Keratinocyte (primary cell): ENCODE data around the gene PTN. TPM values are rescaled to one million over a fixed set of nuclear protein-coding genes. Genes with fewer than 3 reads are reported as not detected.

Source experiments
- DNase-seq: peaks from one replicate; pipeline ENCODE4 v3.0.0-alpha.2; 2011; ENCODE audit warnings: low read depth, missing footprints, low spot score
- FAIRE-seq: peaks from 2 replicates; lab custom pipeline; 2011; peaks lifted over from hg19 to GRCh38; lab: Jason Lieb, UNC
- H2AFZ ChIP-seq: 2 replicates; pipeline ENCODE4 v1.6.0; 2012; ENCODE audit warnings: low read length, control low read depth, inconsistent platforms; ENCODE audit not compliant: control insufficient read depth
- H3K27ac ChIP-seq: 2 replicates; pipeline ENCODE4 v1.5.1; 2011; ENCODE audit warnings: low read length; ENCODE audit not compliant: control insufficient read depth, insufficient read depth
- H3K27me3 ChIP-seq: 3 replicates; pipeline ENCODE4 v1.6.0; 2011; ENCODE audit warnings: low read length; ENCODE audit not compliant: control insufficient read depth, insufficient read depth; ENCODE audit errors: extremely low read depth
- H3K36me3 ChIP-seq, 2 experiments: 2 replicates in 1 of 2; 3 replicates in 1 of 2; pipeline ENCODE4 v1.5.1; 2011; ENCODE audit warnings: low read length in 2 of 2, mild to moderate bottlenecking in 1 of 2; ENCODE audit not compliant: control insufficient read depth in 2 of 2, insufficient read depth in 2 of 2; ENCODE audit errors: extremely low read depth in 1 of 2
- H3K4me1 ChIP-seq: 3 replicates; pipeline ENCODE4 v1.5.1; 2011; ENCODE audit warnings: low read length; ENCODE audit not compliant: control insufficient read depth, insufficient read depth; ENCODE audit errors: extremely low read depth
- H3K4me2 ChIP-seq: 3 replicates; pipeline ENCODE4 v1.6.0; 2011; ENCODE audit warnings: low read depth, low read length; ENCODE audit not compliant: control insufficient read depth, insufficient read depth; ENCODE audit errors: extremely low read depth
- H3K4me3 ChIP-seq, 3 experiments: fragments of 200-600 bp in 1 of 3; sonication (generic) in 1 of 3; 2 replicates in 2 of 3; 3 replicates in 1 of 3; pipeline ENCODE4 v1.5.1; 2011 to 2016; ENCODE audit warnings: low read length in 3 of 3, mild to moderate bottlenecking in 3 of 3, control low read depth in 2 of 3, inconsistent platforms in 1 of 3, low read depth in 1 of 3, mixed read lengths in 1 of 3, mixed run types in 1 of 3, moderate library complexity in 1 of 3; ENCODE audit not compliant: control insufficient read depth in 2 of 3, insufficient read depth in 2 of 3; ENCODE audit errors: extremely low read depth in 1 of 3
- H3K79me2 ChIP-seq: 2 replicates; pipeline ENCODE4 v1.6.0; 2012; ENCODE audit warnings: low read length; ENCODE audit not compliant: control insufficient read depth, insufficient read depth
- H3K9ac ChIP-seq: 3 replicates; pipeline ENCODE4 v1.6.0; 2011; ENCODE audit warnings: low read length; ENCODE audit not compliant: control insufficient read depth, insufficient read depth; ENCODE audit errors: extremely low read depth
- H3K9me1 ChIP-seq: 3 replicates; pipeline ENCODE4 v1.6.0; 2011; ENCODE audit warnings: low read length; ENCODE audit not compliant: control insufficient read depth, insufficient read depth; ENCODE audit errors: extremely low read depth
- H3K9me3 ChIP-seq: 2 replicates; pipeline ENCODE4 v1.5.1; 2012; ENCODE audit warnings: low read depth, low read length; ENCODE audit not compliant: control insufficient read depth
- H4K20me1 ChIP-seq: 3 replicates; pipeline ENCODE4 v1.6.0; 2011; ENCODE audit warnings: low read length; ENCODE audit not compliant: control insufficient read depth, insufficient read depth; ENCODE audit errors: extremely low read depth
- EZH2 ChIP-seq: IDR thresholded peaks from one replicate; pipeline ENCODE4 v1.6.1; 2012; ENCODE audit warnings: inconsistent platforms, mild to moderate bottlenecking, low read length, moderate library complexity
- dilution Hi-C: fragments of 300-500 bp; cut with MboI; formaldehyde crosslinking; loops from one replicate; pipeline ENCODE4 v1.7.0; 2020; ENCODE audit warnings: low sequenced_read_pairs; ENCODE audit not compliant: extremely low pct_ligation_motif_present
- polyA plus RNA-seq, 5 experiments: library from polyadenylated mRNA; depleted of rRNA in 3 of 5; stranded (reverse) in 3 of 5; stranded (forward) in 1 of 5; unstranded in 1 of 5; fragments of >200 nt; gene quantifications; 1 replicate in 1 of 5; 2 replicates in 3 of 5; 3 replicates in 1 of 5; pipeline versions ENCODE4 v1.2.1 to v1.2.3, GENCODE V29; 2011 to 2012; ENCODE audit warnings: missing spikeins in 2 of 5, low read depth in 1 of 5, low replicate concordance in 1 of 5
- TF ChIP-seq, protein P1 (sequence below), 3 experiments: IDR thresholded peaks in 1 of 3; conservative IDR thresholded peaks in 1 of 3; optimal IDR thresholded peaks in 1 of 3; 2 replicates in 2 of 3; 3 replicates in 1 of 3; pipeline versions ENCODE3 to v1.5.1; 2011; ENCODE audit warnings: low read length in 3 of 3, mild to moderate bottlenecking in 3 of 3, moderate library complexity in 2 of 3, control low read depth in 1 of 3, inconsistent platforms in 1 of 3; ENCODE audit not compliant: insufficient read depth in 2 of 3; ENCODE audit errors: extremely low read depth in 1 of 3

The PTN gene
- polyA plus RNA-seq, 1 donor (not counting 4 experiments of a cell fraction or from before 2014, with no cell fraction given), result not detected

DNA sequence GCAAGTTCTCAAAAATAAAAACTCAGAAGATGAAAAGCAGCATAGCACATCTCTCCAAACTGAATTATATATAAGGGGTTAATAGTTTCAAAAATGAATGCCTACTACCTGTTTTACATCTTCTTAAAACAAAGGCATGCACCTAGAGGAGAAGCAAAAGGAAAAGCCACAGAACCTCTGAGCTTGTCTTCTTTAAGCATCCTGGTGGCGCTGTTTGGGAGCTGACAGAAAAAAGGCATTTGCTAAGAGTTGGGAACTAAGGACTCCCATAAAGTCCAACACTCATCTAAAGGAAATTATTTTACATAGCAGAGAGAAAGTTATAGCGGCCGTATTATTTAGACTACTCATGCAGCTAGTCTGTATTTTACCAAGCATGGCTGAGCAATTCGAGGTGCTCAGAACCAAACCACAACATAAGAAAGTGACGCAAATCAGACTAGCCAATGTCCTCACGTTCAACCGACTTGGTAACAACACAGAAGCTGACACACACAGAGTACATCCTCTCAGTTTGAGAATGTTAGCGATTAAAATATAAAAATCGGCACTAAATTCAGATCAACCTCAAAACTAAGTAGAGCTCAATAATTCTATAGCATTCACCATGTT, 38.8 kb downstream of the PTN start:
- Histone ChIP-seq H3K9me1 (no peaks in the 10 kb centered on the region), H3K27me3 (no peaks in the 10 kb centered on the region), H3K27ac (no peak overlapping the region), H3K4me1 (no peaks in the 10 kb centered on the region), H3K9ac (no peak overlapping the region), H4K20me1 (no peaks in the 10 kb centered on the region), H3K4me2 (no peak overlapping the region), H3K9me3 (no peaks in the 10 kb centered on the region), H3K4me3 (no peak overlapping the region), H3K36me3 (no peaks in the 10 kb centered on the region), H3K79me2 (no peaks in the 10 kb centered on the region), H2AFZ (no peak overlapping the region)
- DNase-seq (no peak), FAIRE-seq (no peak)
- dilution Hi-C loops, result no loop called here
- no peak for TF ChIP-seq EZH2
- TF ChIP-seq, protein P1, sequence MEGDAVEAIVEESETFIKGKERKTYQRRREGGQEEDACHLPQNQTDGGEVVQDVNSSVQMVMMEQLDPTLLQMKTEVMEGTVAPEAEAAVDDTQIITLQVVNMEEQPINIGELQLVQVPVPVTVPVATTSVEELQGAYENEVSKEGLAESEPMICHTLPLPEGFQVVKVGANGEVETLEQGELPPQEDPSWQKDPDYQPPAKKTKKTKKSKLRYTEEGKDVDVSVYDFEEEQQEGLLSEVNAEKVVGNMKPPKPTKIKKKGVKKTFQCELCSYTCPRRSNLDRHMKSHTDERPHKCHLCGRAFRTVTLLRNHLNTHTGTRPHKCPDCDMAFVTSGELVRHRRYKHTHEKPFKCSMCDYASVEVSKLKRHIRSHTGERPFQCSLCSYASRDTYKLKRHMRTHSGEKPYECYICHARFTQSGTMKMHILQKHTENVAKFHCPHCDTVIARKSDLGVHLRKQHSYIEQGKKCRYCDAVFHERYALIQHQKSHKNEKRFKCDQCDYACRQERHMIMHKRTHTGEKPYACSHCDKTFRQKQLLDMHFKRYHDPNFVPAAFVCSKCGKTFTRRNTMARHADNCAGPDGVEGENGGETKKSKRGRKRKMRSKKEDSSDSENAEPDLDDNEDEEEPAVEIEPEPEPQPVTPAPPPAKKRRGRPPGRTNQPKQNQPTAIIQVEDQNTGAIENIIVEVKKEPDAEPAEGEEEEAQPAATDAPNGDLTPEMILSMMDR (optimal IDR thresholded peaks at IDR 0.05 in 1 of 3, IDR thresholded peaks at IDR 0.05 in 1 of 3, conservative IDR thresholded peaks at IDR 0.05 in 1 of 3; ENCODE audit: extremely low read depth in 1 of 3, insufficient read depth in 2 of 3, low read length in 3 of 3), result no peak

DNA sequence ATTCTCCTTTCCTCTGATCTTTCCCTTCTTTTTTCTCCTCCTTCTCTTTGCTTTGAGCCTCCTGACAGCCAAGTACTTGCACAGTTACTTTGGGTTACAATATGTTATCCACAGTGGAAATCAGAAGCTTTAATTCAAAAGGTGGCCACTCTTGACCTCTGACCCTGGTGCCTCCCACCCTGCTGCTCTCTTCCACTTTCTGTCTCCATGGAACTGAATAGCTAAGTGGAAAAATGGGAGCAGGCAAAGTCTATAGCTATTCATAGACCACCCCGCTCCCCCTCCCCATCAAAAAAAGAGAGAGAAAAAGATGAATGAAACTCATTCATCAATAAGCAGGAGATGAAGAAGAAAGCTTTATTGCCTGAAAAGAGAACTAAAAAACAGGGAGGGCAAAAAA, 39.4 kb downstream of the PTN start:
- dilution Hi-C loops, result no loop called here
- H3K27ac ChIP-seq, result no peak overlapping the region
- no peaks in the 10 kb centered on the region for H3K79me2 ChIP-seq
- no peak overlapping the region for H3K4me3 ChIP-seq
- TF ChIP-seq, protein P1 (optimal IDR thresholded peaks at IDR 0.05 in 1 of 3, IDR thresholded peaks at IDR 0.05 in 1 of 3, conservative IDR thresholded peaks at IDR 0.05 in 1 of 3; ENCODE audit: extremely low read depth in 1 of 3, insufficient read depth in 2 of 3, low read length in 3 of 3), result no peak
- no peak for TF ChIP-seq EZH2
- H3K4me2 ChIP-seq, result no peak overlapping the region
- H4K20me1 ChIP-seq, result no peaks in the 10 kb centered on the region
- H3K9me1 ChIP-seq, result no peaks in the 10 kb centered on the region
- no peaks in the 10 kb centered on the region for H3K27me3 ChIP-seq
- H3K4me1 ChIP-seq, result no peaks in the 10 kb centered on the region
- H3K9me3 ChIP-seq, result no peaks in the 10 kb centered on the region
- no peak overlapping the region for H2AFZ ChIP-seq
- FAIRE-seq (no peak), DNase-seq (no peak)
- no peaks in the 10 kb centered on the region for H3K36me3 ChIP-seq
- H3K9ac ChIP-seq, result no peak overlapping the region
